Measurements from ENCODE around the gene WDR33. TPM values are rescaled to one million over a fixed set of nuclear protein-coding genes. Genes with fewer than 3 reads are reported as not detected.
A peak's percentile ranks its signal among the peaks of the same experiment; 100 is the strongest.

WDR33 gene
- total and polyA plus RNA-seq, 2 of the 13 experiments (the other 11 are each of a cell fraction or from before 2014, with no cell fraction given) = 54.9 to 78.2 TPM

DNA sequence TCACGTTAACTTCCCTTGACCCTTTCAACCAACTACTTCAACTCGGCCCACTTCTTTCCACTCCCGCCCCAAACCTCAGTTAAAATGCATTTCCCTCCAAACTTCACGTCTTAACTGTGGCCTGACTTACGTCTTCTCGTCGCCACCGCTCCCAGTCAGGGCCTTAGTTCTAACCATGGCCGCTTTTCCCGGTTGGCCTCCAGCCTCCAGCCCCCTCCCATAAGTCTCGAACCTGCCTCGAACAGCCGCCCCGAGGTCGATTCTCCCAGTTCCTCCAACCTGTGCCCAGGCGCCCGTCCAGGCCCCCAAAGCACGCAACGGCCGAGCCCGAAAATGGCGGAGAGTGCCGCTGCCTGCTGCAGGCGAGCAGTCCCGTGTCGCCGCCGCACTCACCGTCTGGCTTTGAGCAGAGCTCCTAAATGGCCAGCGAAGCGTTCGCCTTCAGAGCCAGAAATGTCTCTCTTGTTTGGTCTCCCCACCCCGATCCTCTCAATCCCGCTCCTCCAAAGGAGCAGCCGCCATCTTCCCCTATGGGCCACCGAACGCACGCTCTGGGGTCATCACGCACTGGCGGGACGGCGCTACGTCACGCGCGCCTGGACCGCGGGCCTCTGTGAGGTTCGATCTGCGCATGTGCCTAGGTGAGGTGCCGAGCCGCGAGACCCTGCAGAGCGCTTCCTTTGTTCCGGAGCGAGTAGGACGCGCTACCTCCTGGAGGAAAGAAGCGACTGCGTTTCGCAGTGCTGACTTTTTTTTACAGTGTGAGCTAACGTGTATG, at the start of gene WDR33 (continued):
- TF ChIP-seq NAIF1 (CRISPR knock-in tag; IDR thresholded peaks at IDR 0.05; ENCODE audit: borderline replicate concordance) (no peak; the same call in none of the 2 replicates), NFATC3 (CRISPR knock-in tag; IDR thresholded peaks at IDR 0.05) (0 out of 2 replicates have a peak, but pooled peaks have one; percentile 31), MEIS1 (CRISPR knock-in tag; IDR thresholded peaks at IDR 0.05; ENCODE audit: borderline replicate concordance) (peak; percentile 90; the same call in 1 of the 2 replicates), ZBTB7B (CRISPR knock-in tag; IDR thresholded peaks at IDR 0.05) (peak; percentile 78), KAT7 (CRISPR knock-in tag; IDR thresholded peaks at IDR 0.05; ENCODE audit: borderline replicate concordance) (peak; percentile 93), MBNL3 (CRISPR knock-in tag; conservative IDR thresholded peaks at IDR 0.05) (no peak), NFE2L1 (CRISPR knock-in tag; IDR thresholded peaks at IDR 0.05; ENCODE audit: borderline replicate concordance) (peak; percentile 68; the same call in 1 of the 2 replicates), NFRKB (IDR thresholded peaks at IDR 0.05) (peak; percentile 83), TAF1 (CRISPR knock-in tag; IDR thresholded peaks at IDR 0.05) (peak; percentile 99), PHF8 (CRISPR knock-in tag; IDR thresholded peaks at IDR 0.05) (peak; percentile 99), MED1 (CRISPR knock-in tag; IDR thresholded peaks at IDR 0.05) (peak; percentile 71), ZNF232 (CRISPR knock-in tag; IDR thresholded peaks at IDR 0.05; ENCODE audit: borderline replicate concordance) (peak; percentile 83)
- TF ChIP-seq, protein P1, sequence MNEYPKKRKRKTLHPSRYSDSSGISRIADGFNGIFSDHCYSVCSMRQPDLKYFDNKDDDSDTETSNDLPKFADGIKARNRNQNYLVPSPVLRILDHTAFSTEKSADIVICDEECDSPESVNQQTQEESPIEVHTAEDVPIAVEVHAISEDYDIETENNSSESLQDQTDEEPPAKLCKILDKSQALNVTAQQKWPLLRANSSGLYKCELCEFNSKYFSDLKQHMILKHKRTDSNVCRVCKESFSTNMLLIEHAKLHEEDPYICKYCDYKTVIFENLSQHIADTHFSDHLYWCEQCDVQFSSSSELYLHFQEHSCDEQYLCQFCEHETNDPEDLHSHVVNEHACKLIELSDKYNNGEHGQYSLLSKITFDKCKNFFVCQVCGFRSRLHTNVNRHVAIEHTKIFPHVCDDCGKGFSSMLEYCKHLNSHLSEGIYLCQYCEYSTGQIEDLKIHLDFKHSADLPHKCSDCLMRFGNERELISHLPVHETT (CRISPR knock-in tag; conservative IDR thresholded peaks at IDR 0.05) = peak; percentile 69
- TF ChIP-seq, protein P2, sequence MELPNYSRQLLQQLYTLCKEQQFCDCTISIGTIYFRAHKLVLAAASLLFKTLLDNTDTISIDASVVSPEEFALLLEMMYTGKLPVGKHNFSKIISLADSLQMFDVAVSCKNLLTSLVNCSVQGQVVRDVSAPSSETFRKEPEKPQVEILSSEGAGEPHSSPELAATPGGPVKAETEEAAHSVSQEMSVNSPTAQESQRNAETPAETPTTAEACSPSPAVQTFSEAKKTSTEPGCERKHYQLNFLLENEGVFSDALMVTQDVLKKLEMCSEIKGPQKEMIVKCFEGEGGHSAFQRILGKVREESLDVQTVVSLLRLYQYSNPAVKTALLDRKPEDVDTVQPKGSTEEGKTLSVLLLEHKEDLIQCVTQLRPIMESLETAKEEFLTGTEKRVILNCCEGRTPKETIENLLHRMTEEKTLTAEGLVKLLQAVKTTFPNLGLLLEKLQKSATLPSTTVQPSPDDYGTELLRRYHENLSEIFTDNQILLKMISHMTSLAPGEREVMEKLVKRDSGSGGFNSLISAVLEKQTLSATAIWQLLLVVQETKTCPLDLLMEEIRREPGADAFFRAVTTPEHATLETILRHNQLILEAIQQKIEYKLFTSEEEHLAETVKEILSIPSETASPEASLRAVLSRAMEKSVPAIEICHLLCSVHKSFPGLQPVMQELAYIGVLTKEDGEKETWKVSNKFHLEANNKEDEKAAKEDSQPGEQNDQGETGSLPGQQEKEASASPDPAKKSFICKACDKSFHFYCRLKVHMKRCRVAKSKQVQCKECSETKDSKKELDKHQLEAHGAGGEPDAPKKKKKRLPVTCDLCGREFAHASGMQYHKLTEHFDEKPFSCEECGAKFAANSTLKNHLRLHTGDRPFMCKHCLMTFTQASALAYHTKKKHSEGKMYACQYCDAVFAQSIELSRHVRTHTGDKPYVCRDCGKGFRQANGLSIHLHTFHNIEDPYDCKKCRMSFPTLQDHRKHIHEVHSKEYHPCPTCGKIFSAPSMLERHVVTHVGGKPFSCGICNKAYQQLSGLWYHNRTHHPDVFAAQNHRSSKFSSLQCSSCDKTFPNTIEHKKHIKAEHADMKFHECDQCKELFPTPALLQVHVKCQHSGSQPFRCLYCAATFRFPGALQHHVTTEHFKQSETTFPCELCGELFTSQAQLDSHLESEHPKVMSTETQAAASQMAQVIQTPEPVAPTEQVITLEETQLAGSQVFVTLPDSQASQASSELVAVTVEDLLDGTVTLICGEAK (IDR thresholded peaks at IDR 0.05) = no peak
- TF ChIP-seq, protein P2 (CRISPR knock-in tag; IDR thresholded peaks at IDR 0.05) = peak; percentile 74
- TF ChIP-seq, protein P3, sequence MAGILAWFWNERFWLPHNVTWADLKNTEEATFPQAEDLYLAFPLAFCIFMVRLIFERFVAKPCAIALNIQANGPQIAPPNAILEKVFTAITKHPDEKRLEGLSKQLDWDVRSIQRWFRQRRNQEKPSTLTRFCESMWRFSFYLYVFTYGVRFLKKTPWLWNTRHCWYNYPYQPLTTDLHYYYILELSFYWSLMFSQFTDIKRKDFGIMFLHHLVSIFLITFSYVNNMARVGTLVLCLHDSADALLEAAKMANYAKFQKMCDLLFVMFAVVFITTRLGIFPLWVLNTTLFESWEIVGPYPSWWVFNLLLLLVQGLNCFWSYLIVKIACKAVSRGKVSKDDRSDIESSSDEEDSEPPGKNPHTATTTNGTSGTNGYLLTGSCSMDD (CRISPR knock-in tag; IDR thresholded peaks at IDR 0.05) = peak; percentile 91; the same call in 1 of the 2 replicates
- TF ChIP-seq, protein P4, sequence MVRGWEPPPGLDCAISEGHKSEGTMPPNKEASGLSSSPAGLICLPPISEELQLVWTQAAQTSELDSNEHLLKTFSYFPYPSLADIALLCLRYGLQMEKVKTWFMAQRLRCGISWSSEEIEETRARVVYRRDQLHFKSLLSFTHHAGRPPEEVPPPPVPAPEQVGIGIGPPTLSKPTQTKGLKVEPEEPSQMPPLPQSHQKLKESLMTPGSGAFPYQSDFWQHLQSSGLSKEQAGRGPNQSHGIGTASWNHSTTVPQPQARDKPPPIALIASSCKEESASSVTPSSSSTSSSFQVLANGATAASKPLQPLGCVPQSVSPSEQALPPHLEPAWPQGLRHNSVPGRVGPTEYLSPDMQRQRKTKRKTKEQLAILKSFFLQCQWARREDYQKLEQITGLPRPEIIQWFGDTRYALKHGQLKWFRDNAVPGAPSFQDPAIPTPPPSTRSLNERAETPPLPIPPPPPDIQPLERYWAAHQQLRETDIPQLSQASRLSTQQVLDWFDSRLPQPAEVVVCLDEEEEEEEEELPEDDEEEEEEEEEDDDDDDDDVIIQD (CRISPR knock-in tag; IDR thresholded peaks at IDR 0.05; ENCODE audit: low read depth) = peak; percentile 47
